ENCODE data around the gene SRSF8. TPM values are rescaled to one million over a fixed set of nuclear protein-coding genes. Genes with fewer than 3 reads are reported as not detected.
A peak's percentile ranks its signal among the peaks of the same experiment; 100 is the strongest.
"Not testable (repeated sequence)": the region's sequence is repeated elsewhere in the genome, so short reads cannot be mapped to it uniquely, and the experiment has no call there.

SRSF8 gene
- total RNA-seq (2021) (22.9 and 24.2 TPM in 2 replicates), Bru-seq, nascent RNA (percentile 79 among the genes with signal in this experiment), BruChase-seq, experiment 1, labeled RNA remaining after a 2-hour chase (percentile 89 among the genes with signal in this experiment), BruChase-seq, experiment 2, labeled RNA remaining after a 6-hour chase (percentile 96 among the genes with signal in this experiment)
- long read RNA-seq, full-length matches to known transcripts = 48 of 50 reads
- long read RNA-seq, partial matches to known transcripts = 0 of 50 reads
- long read RNA-seq, other reads (novel, unspliced or antisense) = 2 of 50 reads

GRCh38 chr11:95066716-95067038 lies at the start of gene SRSF8:
Gene SRSF8, plus strand, starts transcription at chr11:95066919. Its CDS starts 308 bp downstream, at chr11:95067227.
- no peak for DNase-seq
- Histone ChIP-seq H3F3A (ENCODE audit: insufficient read depth, low read depth) (peaks cover 15% of the 10 kb centered on the region), H3K9me3 (ENCODE audit: insufficient read depth, low read depth) (no peaks in the 10 kb centered on the region), H3K27me3 (ENCODE audit: insufficient read depth, low read depth) (no peaks in the 10 kb centered on the region), H3K79me2 (ENCODE audit: low read depth) (peaks cover 35% of the 10 kb centered on the region), H3K4me3 (peak within 1 kb of the TSS; percentile 89), H3K9me2 (ENCODE audit: insufficient read depth) (no peaks in the 10 kb centered on the region), H4K20me1 (ENCODE audit: insufficient read depth) (0 out of 2 replicates have a peak, but pooled peaks cover 6% of the 10 kb centered on the region), H3K4me1 (replicated peaks; ENCODE audit: insufficient read depth) (peaks cover 20% of the 10 kb centered on the region), H3K4me2 (peak within 1 kb of the TSS; percentile 87), H3K36me3 (ENCODE audit: low read depth) (peaks cover 12% of the 10 kb centered on the region), H2AFZ (peak within 1 kb of the TSS; percentile 95), H3K27ac (peak within 1 kb of the TSS; percentile 85)
- intact Hi-C loops (cut with micrococcal nuclease; ENCODE audit: unreplicated experiment) = loop anchor here (1.0 to 10.0 kb wide), 7 partner anchors 41 to 1361 kb away; partner anchors contain the start of genes CWC15 and KDM4D
- ChIA-PET POLR2A (ENCODE audit: unreplicated experiment) (interaction anchor here (0.5 to 2.1 kb wide), 5 partner anchors 9 to 1259 kb away, joined by 3 to 4 read pairs (median 4); partner anchors contain the start of genes CWC15 and KDM4D), CTCF (interaction anchor here (0.6 to 1.7 kb wide), 6 partner anchors 55 to 1358 kb away, joined by 3 to 9 read pairs (median 4); no protein-coding TSS in a partner anchor)
- TF ChIP-seq EZH2 (IDR thresholded peaks at IDR 0.05; ENCODE audit: low read depth) = no peak
- TF ChIP-seq CTCF (conservative IDR thresholded peaks at IDR 0.05) = no peak
- BruUV-seq (replicated peaks) = no TSS peak

- H2AFZ ChIP-seq; H3K36me3 ChIP-seq (ENCODE audit: low read depth); H3K9me2 ChIP-seq (ENCODE audit: insufficient read depth); H3F3A ChIP-seq (ENCODE audit: insufficient read depth, low read depth); H3K4me1 ChIP-seq (replicated peaks; ENCODE audit: insufficient read depth); H3K9me3 ChIP-seq (ENCODE audit: insufficient read depth, low read depth); H3K27ac ChIP-seq; BruUV-seq (replicated peaks); H4K20me1 ChIP-seq (ENCODE audit: insufficient read depth); intact Hi-C loops (cut with micrococcal nuclease; ENCODE audit: unreplicated experiment); POLR2A ChIA-PET (ENCODE audit: unreplicated experiment); H3K4me2 ChIP-seq; CTCF ChIA-PET; H3K79me2 ChIP-seq (ENCODE audit: low read depth); DNase-seq; H3K27me3 ChIP-seq (ENCODE audit: insufficient read depth, low read depth); H3K4me3 ChIP-seq: not testable (repeated sequence)
Measured at GRCh38 chr11:95021468-95021867, 45.3 kb upstream of the SRSF8 start.

GRCh38 chr11:95024958-95025357 lies 41.8 kb upstream of the SRSF8 start, which contains the start of gene KDM4E:
Gene KDM4E, plus strand, starts transcription at chr11:95025258. Its CDS starts 300 bp downstream, at chr11:95025558.
- no peak within 1 kb of the TSS for H3K4me3 ChIP-seq
- POLR2A ChIA-PET (ENCODE audit: unreplicated experiment) = no interaction called here
- no TSS peak for BruUV-seq (replicated peaks)
- TF ChIP-seq EZH2 (IDR thresholded peaks at IDR 0.05; ENCODE audit: low read depth) (no peak), CTCF (conservative IDR thresholded peaks at IDR 0.05) (no peak)
- H3K27me3 ChIP-seq (ENCODE audit: insufficient read depth, low read depth) = 0 out of 2 replicates have a peak, but pooled peaks cover 9% of the 10 kb centered on the region
- no peaks in the 10 kb centered on the region for H3K36me3 ChIP-seq (ENCODE audit: low read depth)
- DNase-seq = no peak
- no peak within 1 kb of the TSS for H3K4me2 ChIP-seq
- H3K27ac ChIP-seq = no peak within 1 kb of the TSS
- H3K4me1 ChIP-seq (replicated peaks; ENCODE audit: insufficient read depth) = no peaks in the 10 kb centered on the region
- H4K20me1 ChIP-seq (ENCODE audit: insufficient read depth) = no peaks in the 10 kb centered on the region
- H3K9me2 ChIP-seq (ENCODE audit: insufficient read depth) = no peaks in the 10 kb centered on the region
- no peaks in the 10 kb centered on the region for H3K79me2 ChIP-seq (ENCODE audit: low read depth)
- no peaks in the 10 kb centered on the region for H3F3A ChIP-seq (ENCODE audit: insufficient read depth, low read depth)
- CTCF ChIA-PET = no interaction called here
- H2AFZ ChIP-seq = no peak within 1 kb of the TSS
- no peaks in the 10 kb centered on the region for H3K9me3 ChIP-seq (ENCODE audit: insufficient read depth, low read depth)
- intact Hi-C loops (cut with micrococcal nuclease; ENCODE audit: unreplicated experiment) = no loop called here

- H3K79me2 ChIP-seq (ENCODE audit: low read depth); H3K27ac ChIP-seq; H3K4me2 ChIP-seq; BruUV-seq (replicated peaks); DNase-seq; H3K9me2 ChIP-seq (ENCODE audit: insufficient read depth); H3K36me3 ChIP-seq (ENCODE audit: low read depth); H2AFZ ChIP-seq; H3K27me3 ChIP-seq (ENCODE audit: insufficient read depth, low read depth); H4K20me1 ChIP-seq (ENCODE audit: insufficient read depth); intact Hi-C loops (cut with micrococcal nuclease; ENCODE audit: unreplicated experiment); H3K4me1 ChIP-seq (replicated peaks; ENCODE audit: insufficient read depth); CTCF ChIA-PET; H3F3A ChIP-seq (ENCODE audit: insufficient read depth, low read depth); H3K4me3 ChIP-seq; POLR2A ChIA-PET (ENCODE audit: unreplicated experiment); H3K9me3 ChIP-seq (ENCODE audit: insufficient read depth, low read depth): not testable (repeated sequence)
Measured at GRCh38 chr11:95025594-95025993, 41.1 kb upstream of the SRSF8 start.

All from PC-9 (cell line).